GM21360 (cell line): Measurements from ENCODE around the gene HAVCR1.
"Not testable (repeated sequence)": the region's sequence is repeated elsewhere in the genome, so short reads cannot be mapped to it uniquely, and the experiment has no call there.

Source experiments
- ATAC-seq: cut with Tn5 transposase; IDR thresholded peaks from one replicate; pipeline ENCODE4 v1.9.1; 2021; ENCODE audit warnings: mild to moderate bottlenecking, moderate library complexity; ENCODE audit not compliant: unreplicated experiment

Gene HAVCR1

DNA sequence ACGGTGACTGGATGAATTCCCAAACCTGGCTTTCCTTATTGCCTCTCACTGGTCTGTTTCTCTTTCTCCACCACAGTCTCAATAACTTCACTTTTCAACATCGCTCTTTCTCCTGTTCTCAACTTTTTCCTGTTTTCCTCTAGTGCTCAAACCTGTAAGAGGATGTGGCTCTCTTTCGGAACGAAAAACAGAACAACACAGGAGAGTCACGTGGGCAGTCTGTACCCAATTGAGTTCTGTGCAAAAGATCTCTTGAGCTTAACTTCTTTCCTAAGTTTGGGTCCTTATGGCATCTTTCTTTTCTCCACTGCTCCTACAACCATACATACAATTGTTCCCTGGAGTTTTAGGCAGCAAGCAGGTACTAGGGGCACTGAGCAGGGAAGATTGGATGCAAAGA is 8.9 kb downstream of the HAVCR1 start:
- ATAC-seq = no peak

DNA sequence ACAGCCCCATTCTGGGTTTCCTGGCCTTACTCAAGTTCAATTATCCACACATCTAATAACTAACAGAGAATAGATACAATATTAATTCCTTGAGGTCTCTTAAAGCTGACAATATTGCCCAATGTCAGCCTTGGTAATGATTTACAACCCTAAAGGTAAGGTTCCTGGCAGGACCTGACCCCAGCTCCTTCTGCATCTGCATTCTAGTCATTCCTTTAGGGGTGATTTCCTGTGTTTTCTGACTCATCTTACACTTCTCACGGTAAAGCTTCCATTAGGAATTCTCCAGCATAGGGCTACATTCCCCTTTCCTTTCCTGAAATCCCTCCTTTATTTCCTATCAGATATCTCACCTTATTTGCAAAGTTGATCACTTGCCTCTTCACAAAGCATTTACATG is 9.3 kb downstream of the HAVCR1 start:
- no peak for ATAC-seq

DNA sequence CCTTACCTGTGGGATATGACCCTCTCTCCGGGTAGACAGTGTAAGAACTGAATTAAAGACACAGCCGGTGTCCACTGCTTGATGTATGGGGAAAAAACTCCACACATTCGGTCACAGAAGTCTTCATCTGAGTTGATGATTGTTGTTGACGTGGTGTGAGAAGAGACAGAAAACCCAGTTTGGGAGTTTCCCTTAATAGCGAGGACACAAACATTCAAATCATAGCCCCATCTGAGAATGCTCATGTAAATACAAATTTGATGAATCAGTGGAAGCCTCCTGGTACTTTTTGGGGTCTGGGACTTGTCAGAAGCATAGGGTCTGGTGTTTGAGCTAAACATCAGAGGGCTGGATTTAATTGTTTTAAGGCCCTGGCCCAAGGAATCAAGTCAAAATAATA is 11.0 kb downstream of the HAVCR1 start:
- no peak for ATAC-seq

DNA sequence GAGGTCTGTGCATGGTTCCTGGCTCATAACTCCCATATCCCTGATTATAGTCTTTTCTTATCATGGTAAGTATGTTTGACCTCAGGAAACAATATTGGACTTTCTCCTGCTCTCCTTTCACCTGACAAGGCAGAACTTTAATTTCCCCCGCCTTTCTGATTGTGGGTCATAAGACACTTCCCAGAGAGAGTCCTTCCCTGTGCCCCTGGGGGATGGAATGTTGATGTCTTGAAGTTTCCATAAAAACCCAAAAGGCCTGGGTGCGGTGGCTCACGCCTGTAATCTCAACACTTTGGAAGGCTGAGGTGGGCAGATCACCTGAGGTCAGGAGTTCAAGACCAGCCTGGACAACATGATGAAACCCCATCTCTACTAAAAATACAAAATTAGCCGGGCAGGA is 11.9 kb downstream of the HAVCR1 start:
- not testable (repeated sequence) for ATAC-seq

DNA sequence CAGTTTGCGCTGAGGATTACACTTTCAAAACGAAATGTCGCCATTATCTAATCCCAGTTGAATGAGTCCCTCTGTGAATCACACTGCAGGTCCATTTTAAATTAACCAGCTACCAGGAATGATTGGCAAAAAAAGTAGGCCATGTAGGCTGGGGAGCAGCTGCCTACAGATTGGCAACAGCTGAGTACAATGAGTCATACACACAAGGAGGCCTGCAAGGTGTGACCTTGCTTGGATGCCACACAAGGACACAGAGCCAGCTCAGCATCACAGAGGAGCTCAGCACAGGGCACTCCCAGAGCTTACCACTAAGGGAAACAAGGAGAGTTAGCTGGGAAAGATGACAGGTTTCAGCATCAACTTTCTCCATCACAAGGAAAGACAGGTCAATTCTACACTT is 12.9 kb downstream of the HAVCR1 start:
- no peak for ATAC-seq

DNA sequence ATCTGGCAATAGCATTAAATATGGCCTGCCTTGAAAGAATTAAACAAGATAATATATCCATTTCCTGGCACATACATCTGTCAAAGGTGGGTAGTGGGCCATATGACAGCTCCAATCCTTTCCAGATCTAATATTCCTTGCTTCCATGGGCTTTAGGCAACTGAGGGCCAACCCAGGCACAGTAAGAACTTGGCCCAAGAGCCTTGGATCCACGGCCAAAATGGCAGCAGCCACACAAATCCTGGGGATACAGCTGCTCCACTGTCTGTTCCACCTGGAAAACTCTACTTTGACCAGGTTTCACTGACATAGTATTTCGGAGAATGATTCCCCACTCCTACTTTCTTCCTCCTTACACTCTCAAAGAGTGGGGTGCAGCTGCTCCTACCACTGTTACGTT is 13.3 kb downstream of the HAVCR1 start:
- ATAC-seq = no peak

DNA sequence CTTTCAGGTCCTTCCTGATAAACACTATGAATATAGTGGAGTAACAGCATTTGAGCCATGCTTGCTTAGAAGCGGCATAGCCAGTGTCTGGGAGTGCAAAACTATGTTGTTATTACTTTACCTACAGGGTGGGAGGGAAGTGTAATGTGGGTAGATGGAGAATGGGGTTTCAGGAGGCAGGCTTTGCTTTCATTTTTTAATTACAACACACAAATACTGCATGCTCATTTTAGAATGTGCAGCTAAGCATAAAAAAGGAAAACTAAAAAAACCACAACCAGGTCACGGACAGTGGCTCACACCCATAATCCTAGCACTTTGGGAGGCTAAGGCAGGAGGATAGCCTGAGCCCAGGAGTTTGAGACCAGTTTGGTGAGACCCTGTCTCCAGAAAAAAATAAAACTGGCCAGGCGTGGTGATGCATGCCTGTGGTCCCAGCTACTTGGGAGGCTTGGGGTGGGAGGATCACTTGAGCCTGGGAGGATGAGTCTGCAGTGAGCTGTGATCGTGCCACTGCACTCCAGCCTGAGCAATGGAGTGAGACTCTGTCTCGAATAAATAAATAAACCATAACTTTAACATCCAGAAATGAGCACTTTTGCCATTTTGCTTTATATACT is 20.2 kb downstream of the HAVCR1 start:
- peak; percentile 71 for ATAC-seq

DNA sequence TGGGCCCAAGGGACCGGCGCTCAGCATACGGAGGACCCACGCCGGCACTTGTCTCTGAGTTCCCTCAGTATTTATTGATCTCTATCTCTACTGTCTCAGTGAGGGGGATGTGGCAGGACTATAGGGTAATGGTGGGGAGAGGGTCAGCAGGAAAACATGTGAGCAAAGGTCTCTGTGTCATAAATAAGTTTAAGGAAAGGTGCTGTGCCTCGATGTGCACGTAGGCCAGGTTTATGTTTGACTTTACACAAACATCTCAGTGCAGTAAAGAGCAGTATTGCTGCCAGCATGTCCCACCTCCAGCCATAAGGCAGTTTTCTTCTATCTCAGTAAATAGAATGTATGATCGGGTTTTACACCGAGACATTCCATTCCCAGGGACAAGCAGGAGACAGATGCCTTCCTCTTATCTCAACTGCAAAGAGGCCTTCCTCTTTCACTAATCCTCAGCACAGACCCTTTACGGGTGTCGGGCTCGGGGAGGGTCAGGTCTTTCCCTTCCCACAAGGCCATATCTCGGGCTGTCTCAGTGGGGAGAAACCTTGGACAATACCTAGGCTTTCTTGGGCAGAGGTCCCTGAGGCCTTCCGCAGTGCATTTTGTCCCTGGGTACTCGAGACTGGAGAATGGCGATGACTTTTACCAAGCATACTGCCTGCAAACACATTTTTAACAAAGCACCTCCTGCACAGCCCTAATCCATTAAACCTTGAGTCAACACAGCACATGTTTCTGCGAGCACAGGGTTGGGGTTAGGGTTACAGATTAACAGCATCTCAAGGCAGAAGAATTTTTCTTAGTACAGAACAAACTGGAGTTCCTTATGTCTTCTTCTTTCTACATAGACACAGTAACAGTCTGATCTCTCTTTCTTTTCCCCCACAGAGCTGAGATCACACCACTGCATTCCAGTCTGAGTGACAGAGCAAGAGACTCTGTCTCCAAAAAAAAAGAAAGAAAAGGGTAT is 24.5 kb downstream of the HAVCR1 start:
- ATAC-seq = not testable (repeated sequence)

DNA sequence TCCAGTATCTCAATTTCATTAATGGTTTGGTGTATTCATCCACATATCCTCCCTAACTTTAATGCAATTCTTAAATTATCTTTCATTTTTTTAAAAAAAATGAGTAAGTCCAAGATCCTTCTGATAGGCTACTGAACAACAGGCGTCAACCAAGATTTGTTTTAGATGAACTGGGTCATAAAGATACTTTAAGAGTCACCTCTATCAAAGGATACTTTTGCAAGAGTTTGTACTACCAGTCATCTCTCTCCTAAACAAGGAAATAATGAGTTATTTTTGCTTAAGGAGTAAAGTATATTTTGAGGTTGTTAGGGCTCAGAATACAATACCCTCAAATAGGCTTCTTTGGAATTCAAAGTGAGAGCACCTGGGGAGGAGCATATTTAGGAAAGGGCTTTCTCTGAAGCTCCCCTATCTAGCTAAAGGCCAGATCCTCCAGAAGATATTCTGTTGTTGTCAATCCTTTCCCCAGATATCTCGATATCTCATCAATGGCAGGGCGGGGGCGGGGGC is 25.8 kb downstream of the HAVCR1 start:
- no peak for ATAC-seq

DNA sequence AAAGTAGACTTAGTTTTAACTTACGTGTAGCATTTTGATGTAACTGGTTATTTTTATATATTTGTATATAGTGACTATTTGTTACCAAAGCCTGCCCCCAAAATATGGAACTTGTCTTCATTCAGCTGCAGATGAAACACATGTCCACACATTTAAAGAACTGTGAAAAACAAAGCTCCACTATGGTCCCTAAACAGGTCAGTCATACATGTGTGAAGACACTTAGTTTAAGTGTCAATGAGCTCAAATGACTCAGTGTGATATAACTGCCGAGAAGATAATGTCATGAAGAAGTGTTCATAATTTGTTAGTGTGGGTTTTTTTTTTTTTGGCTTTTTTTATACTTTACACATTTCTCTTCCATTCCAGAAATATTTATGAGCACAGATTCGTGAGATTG is 28.2 kb downstream of the HAVCR1 start:
- no peak for ATAC-seq

DNA sequence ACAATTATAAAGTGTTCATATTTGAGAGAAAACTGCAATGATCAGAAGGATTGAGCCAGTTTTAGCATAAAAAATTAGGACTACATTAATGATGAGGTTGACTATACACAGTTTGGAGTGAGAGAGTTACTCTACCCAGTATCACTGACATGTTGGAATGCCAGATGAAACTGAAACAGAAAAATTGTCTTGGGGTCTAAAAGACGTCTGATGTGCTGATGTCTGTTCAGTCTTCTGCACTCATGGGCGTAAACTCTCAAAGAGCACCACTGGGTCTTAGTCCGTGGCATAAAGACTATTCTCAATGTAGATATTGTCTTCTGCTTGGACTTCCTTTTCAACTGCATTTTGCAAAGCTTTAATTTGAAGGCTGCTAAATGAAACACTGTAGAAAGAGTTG is 29.5 kb downstream of the HAVCR1 start:
- ATAC-seq = no peak

DNA sequence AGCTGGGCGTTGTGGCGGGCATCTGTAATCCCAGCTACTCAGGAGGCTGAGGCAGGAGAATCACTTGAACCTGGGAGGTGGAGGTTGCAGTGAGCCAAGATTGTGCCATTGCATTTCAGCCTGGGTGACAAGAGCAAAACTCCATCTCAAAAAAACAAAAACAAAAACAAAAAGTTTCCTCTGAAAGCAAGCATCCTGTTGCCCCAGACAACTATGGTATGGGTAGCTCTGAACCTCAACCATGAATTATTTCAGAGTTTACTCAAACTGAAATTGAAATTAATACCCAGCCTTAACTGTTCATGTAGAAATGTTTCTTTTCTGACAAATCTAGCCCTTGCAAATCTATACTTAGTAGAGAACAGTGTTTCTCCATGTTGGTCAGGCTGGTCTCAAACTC is 31.3 kb downstream of the HAVCR1 start:
- peak; percentile 92 for ATAC-seq

DNA sequence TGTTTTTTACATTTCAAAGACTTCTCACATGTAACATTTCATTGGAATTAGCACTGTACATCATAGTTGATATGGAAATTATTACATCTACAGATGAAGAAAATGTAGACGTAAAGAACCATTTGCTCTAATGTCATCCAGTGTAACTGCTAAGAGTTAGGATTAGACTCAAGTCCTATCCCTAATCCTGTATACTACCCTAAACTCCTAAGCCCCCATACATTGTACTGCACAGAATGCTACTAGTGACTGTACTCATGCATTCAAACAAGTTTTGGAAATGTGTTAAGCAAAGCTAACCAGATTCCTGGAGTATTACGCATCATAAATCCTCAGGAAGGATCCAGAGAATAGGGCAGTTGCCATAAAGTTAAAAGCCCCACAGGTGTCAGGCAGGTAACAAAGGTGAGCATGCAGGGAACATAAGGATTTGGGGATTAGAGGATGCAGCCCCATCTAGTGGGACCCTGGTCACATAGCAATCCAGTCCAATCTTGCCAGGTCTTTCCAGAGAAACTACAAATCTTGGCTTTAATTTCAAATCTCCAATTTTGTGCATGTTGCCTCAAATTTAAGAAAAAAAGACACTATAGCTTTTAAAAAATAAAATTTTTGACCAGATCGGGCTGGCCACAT is 32.0 kb downstream of the HAVCR1 start:
- ATAC-seq = no peak

DNA sequence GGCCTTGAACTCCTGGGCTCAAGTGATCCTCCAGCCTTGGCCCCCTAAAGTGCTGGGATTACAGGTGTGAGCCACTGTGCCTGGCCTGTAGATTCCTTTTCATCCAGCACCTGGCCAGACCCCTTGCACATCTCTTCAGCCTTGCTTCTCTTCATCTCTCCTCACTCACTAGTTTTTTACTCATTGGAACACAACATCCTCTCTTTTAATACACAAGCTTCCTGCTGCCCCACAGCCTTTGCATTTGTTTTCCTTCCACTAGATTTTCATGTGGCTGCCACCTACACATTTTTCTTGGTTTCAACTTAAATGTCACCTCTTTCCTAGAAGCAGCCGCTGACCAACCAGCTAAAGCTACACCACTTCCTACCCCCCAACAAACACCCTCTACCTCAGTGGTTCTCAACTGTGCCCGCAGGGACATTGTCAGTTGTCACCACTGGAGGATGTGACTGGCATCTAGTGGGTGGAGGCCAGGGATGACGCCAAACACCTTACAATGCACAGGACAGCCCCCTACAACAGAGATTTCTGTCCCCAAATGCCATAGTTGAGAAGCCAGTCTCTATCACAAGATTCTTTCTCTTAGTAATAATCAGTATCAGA is 33.7 kb downstream of the HAVCR1 start:
- no peak for ATAC-seq

DNA sequence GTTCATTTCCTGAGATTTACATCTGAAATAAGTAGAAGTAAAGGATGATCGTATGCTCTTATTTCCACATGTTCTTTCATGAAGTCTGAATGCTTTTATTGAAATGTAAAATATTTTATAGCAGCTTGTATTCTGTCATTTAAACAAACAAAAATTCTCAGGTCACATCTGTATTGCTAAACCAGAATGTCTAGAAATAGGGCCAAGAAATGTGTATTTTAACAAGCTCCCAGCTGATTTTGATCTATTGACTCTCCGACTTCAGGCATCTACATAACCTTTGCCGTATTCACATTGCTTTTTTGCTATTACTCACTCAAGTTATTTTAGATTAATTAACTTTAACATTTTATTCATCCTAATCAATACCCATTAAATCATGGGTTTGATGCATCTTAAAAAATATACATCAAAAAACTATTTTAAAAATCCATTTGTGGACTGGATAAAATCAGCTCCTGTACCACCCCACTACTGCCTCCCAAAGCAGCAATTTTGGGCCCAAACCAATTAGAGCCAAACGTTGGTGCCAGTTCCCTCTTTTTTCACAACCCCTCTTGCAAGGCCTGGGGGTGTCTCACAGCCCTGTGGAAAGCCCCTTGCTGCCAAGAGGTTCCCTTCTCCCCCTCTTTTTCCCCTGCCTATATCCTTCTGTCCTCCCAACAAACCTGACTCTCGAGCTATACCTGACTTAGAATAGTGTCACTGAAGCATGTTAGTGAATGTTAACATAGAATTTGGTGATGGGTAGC is 34.5 kb downstream of the HAVCR1 start:
- ATAC-seq = no peak

DNA sequence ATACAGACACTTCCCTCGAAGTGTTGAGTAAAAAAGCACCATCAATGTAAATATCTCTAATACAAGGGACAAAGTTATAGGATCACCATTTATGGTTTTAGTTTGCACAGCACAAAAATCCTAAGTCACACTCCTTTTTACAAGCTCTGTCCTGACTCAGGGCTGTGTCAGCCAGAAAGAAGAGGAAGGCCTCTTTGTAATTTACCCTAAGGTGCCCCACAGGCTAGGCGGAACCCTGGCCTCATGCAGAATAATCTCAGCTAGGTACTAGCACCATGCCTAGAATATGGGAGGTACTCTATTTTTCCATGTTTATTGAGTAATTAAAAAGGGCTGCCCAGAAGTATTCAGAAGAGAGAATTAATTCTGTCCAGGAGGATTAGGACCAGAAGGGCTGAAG is 36.9 kb downstream of the HAVCR1 start:
- no peak for ATAC-seq

DNA sequence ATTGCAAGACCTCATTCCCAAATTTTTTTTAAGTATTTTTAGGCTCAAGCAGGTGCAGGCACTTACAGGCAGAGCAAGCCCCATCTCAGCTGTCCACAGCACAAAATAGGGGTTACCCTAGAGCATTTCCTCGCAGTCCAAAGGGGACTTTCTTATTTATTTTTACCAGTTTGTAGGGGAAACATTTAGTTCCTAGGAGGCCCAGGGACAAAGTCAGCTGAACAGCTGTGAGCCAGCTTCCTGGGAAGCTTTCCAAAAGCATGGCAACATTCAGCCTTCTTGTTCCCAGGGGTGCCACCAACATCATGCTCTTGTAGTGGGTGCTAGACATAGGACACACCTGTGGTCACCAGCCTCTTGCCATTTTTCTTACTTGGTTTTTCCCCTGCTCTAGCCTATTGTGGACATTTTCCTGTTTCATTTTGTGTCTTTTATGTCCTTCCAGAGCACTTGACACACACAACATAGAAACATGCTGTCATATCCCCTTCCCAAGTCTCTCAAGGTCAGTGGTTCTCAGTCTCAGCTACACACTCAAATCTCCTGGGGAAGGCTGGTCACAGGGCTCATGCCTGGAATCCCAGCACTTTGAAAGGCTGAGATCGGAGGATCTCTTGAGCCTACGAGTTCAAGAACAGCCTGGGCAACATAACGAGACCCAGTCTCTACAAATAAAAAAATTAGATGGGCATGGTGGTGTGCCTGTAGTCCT is 38.2 kb downstream of the HAVCR1 start:
- no peak for ATAC-seq

DNA sequence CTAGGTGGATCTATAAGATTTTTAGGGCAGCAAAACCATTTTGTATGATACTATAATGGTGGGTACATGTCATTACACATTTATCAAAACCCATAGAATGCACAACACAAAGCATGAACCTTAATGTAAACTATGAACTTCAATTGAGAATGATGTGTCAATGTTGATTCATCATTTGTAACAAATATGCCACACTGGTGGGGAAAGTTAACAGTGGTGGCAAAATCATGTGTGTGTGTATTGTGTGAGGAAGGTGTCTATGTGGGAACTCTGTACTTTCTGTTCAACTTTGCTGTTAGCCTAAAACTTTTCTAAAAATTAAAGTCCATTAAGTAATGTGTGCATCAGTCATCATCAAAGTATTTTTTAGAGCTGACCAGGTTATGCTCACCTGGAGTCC is 38.9 kb downstream of the HAVCR1 start:
- ATAC-seq = no peak

DNA sequence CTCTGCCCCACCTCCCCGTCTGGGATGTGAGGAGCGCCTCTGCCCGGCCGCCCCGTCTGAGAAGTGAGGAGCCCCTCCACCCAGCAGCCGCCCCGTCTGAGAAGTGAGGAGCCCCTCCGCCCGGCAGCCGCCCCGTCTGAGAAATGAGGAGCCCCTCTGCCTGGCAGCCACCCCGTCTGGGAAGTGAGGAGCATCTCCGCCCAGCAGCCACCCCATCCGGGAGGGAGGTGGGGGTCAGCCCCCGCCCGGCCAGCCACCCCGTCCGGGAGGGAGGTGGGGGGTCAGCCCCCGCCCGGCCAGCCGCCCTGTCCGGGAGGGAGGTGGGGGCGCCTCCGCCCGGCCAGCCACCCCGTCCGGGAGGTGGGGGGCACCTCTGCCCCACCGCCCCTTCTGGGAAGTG is 44.8 kb downstream of the HAVCR1 start:
- ATAC-seq = not testable (repeated sequence)

DNA sequence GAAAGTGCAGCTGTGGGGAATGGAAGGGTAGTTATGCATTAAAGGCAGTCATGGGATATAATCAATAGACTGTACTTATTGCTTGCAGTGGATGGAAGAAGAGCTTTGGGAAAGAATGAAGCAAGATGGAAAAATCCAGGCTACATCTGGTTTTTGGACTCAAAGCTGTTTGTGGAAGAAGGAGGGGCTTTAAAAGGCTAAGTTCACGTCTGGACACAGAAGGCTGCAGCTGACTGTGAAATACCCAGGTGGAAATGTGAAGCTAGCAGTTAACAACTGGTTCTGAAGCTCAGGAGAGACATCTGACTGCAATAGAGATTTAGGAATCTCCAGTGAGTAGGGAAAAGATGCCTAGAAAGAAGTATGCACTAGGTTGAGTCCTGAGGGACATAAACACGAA is 52.7 kb downstream of the HAVCR1 start:
- no peak for ATAC-seq
